GM21528 (cell line): ENCODE measurements around the gene SLC44A2.

Experiments
- ATAC-seq: cut with Tn5 transposase; IDR thresholded peaks from one replicate; pipeline ENCODE4 v1.9.1; 2021; ENCODE audit warnings: mild to moderate bottlenecking, moderate library complexity; ENCODE audit not compliant: unreplicated experiment, low FRiP score

Gene SLC44A2

GRCh38 chr19:10678813-10679212, 53.5 kb downstream of the SLC44A2 start:
- ATAC-seq, result no peak

DNA sequence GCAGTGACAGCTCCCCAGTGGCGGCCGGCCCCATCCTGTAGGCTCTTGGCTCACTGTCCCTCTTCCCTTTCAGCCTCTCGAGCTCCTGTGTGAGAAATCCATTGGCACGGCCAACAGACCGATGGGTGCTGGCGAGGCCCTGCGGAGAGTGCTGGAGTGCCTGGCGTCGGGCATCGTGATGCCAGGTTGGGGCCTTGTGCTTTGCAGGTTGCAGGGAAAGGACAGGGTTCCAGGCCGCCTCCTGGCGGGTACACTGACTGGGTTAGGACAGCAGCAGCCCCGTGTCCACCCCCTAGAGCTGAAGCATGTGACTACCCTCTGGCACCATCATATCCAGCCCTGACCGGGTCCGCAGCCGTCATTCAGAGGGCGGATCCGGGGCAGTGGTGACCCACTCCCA, 54.4 kb downstream of the SLC44A2 start:
- ATAC-seq, result no peak

DNA sequence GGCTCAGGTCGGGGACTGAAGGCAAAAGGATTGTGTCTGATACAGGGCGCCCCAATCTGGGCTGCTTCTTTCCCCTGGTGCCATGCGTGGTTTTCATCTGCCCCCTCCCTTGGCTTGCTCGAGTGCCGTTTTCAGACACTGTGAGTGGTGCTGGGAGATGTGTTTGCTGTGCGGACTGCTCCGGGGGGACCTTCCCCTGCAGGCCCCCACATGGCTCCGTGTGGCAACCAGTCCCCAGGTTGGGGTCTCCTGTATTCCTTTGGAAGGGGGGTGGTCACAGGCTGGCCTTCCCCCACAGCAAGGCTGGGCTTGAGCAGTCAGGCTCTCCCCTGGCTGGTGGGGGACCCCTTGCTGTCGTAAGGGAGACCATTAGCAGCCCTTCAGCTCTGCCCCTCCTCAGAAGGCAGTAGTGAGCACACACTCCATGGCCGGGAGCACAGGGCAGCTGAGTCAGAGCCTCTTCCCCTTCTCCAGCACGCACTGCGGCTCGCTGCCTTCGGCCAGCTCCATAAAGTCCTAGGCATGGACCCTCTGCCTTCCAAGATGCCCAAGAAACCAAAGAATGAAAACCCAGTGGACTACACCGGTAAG, 55.3 kb downstream of the SLC44A2 start:
- no peak for ATAC-seq

DNA sequence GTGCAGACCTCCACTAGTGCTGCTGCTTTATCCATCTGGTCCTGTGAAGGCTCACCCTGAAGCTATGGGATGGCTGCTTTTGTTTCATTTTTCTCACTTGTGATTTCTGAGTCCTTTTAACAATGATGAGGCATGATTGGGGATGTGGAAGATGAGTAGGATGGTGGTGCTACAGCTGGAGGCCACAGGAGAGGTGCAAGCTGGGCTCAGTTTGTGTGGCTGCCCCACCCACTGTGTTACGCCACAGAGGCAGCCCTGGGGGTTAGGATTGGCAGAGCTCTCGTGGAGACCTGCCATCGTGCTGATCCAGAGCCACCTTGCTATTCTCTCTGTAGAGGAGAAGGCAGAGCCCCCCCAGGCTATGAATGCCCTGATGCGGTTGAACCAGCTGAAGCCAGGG, 56.3 kb downstream of the SLC44A2 start:
- ATAC-seq, result no peak

DNA sequence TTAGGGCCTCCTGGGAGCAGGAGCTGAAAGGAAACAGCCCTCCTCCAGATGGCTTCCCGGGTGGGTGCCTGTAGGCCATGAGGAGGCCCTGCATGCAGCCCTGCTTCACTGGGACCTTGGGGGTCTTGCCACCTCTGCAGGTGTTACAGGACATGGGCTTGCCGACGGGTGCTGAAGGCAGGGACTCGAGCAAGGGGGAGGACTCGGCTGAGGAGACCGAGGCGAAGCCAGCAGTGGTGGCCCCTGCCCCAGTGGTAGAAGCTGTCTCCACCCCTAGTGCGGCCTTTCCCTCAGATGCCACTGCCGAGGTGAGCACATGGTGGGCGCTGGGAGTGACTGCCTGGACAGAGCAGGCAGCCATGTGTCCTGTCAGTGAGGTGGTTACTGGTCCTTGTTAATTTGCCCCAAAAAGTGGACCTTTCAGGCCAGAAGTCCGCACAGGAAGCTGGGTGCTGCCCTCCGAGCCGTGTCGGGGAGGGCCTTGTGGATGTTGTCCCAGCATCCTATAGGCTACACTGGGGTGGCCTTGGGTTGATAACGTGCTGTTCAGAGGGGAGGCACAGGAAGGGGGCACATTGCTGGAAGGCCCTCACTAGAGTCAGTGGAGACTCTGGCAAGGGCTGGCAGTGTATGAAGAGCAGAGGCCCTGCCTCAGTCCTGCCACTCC, 57.2 kb downstream of the SLC44A2 start:
- ATAC-seq, result no peak

DNA sequence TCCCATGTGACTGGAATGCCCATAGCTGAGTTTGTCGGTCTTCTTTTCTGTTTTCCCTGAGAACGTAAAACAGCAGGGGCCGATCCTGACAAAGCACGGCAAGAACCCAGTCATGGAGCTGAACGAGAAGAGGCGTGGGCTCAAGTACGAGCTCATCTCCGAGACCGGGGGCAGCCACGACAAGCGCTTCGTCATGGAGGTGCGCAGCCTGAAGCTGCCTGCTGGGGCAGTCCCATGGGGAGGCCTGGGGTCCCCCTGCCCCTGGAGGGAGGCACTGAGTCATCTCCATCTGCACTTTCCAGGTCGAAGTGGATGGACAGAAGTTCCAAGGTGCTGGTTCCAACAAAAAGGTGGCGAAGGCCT, 57.7 kb downstream of the SLC44A2 start:
- no peak for ATAC-seq

GRCh38 chr19:10683582-10683981, 58.2 kb downstream of the SLC44A2 start:
- ATAC-seq, result no peak

DNA sequence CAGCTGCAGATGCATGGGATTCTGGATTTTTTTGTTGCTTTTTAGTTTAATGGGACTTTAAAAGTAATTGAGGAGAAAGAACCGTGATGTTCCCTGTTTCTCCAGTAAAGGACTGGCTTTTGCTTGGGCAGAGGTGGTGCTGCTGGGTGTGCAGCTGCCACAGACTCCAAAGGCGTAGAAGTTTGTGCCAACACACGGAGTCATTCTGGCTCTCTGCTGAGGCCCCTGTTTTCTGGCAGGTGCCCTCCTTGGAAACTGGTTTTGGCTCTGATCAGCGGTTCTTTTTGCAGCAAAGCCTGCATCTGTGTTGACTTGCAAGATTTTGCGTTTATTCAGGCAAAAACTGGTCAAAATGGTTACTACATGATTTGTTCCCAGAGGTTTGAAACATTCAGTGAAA, 59.9 kb downstream of the SLC44A2 start:
- ATAC-seq, result no peak

DNA sequence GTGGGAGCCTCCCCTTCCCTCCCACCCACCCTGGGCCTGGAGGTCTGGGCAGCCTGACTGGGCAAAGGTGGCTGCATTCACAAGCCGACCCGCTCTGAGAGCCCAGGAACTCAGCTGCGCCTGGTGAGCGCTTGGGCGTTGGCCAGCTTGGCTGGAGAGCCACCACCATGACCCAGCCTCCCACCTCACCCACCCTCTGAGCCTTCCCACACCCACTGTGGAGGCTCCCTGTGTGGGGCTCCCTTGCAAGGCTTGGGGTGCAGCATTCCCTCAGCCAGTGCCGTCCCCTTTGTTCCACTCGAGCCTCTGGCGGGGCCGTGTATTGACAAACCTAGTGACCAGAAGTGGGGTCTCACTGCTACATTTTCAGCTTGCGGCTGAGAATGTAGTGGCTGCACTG, 60.8 kb downstream of the SLC44A2 start:
- ATAC-seq, result no peak

DNA sequence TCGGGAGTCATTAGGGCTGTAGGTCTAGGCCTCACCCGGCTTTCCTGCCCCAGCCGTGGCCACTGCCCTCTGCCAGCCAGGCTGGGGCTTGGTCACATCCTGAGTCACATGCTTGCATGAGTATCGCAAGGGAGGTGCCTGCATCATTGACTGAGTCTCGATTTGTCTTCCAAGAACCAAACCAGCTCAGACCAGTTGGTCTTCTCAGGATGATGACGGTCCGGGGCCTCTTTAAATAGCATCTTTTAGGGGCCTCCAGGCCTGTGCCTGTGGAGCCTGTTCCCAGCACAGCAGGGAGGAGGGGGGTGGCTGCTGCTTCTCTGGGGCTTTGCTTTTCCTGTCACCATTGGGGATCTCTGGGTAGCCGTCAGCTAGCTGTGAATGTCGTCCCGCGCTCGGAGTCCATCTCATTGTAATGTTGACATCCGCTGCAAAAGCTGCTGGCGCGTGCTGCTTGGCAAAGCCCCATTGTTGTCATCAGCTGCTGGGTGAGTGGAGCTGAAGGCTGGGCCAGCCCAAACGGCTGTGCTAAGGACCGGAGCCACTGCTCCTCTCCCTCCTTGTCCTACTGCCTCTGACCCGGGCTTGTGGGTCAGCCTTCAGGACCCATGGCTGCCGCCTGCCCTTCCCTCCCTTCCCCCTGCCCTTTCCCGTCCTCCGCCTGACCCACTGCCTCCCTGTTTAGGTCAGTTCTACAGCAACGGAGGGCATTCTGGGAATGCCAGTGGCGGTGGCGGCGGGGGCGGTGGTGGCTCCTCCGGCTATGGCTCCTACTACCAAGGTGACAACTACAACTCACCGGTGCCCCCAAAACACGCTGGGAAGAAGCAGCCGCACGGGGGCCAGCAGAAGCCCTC, 61.5 kb downstream of the SLC44A2 start:
- ATAC-seq, result no peak

DNA sequence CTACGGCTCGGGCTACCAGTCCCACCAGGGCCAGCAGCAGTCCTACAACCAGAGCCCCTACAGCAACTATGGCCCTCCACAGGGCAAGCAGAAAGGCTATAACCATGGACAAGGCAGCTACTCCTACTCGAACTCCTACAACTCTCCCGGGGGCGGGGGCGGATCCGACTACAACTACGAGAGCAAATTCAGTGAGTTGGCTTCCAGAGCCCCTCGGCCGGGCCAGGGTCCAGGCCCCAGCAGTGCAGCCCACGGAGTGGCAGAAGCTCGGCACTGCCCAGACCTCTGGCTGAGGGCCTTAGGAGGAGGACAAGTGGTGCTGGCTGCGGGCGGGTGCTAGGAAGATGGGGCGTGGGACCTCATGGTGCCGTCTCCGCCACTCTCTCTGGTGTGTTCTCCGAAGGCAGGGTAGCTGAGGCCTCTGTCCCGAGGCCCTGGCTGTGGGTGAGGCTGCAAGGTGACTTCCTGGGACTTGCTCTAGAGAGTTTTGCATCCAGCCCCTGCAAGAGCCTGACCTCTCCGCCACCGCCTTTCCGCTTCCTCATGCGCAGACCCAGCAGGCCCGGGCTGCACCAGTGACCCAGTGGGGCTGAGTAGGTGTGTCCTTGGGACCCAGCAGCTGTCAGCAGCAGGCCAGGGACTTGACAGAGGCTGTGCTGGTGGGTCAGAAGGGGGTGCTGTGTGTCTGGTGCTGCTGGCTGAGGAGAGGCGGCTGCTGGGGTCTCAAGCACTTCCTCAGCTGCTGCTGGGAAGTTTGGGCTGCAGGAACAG, 62.4 kb downstream of the SLC44A2 start:
- no peak for ATAC-seq

DNA sequence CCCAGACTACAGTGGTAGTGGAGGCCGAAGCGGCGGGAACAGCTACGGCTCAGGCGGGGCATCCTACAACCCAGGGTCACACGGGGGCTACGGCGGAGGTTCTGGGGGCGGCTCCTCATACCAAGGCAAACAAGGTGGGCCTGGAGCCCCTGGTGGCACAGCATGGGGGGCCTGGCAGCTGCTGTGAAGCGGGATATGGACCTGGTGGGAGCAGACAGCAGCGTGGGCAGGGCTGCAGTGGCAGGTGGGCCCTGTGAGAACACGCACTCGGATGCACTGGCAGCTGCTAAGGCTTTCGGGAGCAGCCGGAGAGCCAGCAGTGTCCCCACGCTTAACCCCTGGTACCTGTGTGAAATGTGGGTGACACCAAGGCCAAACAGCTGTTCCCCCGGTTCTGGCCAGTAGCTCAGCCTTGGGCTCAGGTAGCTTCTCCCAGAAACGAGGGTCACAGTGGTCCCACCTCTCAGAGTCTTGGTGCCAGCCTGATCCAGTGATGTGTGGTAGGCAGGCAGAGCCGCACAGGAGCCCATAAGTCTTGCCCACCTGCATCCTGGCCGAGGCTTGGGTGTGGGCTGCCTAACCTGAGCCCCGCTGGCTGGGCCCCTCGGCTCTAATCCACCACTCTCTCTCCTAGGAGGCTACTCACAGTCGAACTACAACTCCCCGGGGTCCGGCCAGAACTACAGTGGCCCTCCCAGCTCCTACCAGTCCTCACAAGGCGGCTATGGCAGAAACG, 63.4 kb downstream of the SLC44A2 start:
- ATAC-seq, result no peak

- ATAC-seq, result no peak
Measured at GRCh38 chr19:10690341-10690781, 65.0 kb downstream of the SLC44A2 start.

DNA sequence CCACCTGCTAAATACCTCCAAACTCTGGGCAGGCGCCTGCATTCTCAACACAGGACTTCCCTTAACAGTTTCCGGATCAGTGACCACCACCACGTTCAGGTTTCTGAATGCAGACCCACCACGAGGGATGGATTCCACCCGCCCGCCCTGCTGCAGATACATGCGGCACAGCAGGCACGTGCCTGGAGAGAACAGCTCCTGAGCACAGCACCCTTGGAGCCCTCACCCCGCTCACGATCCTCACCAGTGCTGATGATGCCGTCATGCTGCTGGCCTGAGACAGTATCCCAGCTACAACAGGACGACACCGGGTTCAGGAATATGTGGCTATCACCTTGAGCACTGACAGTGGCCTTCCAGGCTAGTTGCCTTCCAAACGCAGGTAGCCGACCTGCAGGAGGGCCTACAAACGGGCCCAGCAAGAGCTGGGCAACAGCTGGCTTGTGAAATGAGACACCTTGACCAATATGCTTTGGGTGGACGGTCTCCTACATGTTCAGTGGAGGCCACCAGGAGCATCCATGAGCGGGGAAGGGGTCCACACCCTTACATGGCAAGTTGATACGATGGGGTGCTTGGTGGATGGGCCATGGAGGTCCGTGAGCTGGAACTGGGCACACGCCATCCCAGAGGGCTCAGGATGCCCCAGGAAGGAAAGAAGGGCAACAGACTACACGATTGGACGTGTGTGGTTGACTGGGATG, 66.0 kb downstream of the SLC44A2 start:
- no peak for ATAC-seq

GRCh38 chr19:10691883-10692282, 66.5 kb downstream of the SLC44A2 start:
- no peak for ATAC-seq

DNA sequence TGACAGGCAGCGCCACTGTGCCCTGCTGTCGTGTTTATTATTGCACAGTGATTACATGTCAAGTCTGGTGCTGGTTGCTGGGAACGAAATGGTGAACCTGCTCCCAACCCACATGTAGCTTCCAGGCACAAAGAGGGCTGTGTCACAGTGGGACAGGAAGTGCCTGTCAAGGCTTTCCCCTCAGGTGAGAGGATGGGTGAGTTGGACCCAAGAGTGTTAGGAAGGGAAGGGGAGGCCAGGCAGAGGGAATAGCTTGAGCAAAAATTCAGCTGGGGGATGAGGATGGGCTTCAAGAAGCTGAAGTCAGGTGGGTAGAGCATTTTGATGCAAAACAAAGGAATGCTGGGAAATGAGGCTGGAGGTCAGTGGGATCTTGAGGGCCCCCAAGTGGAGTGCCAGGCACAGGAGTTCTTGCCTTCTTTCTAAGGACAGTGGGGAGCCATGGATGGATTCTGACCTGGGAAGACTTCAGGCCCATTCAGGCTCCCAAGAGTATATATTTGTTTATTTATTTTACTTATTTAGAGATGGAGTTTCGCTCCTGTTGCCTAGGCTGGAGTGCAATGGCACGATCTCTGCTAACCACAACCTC, 67.4 kb downstream of the SLC44A2 start:
- ATAC-seq, result no peak
